Lower leg skin (tissue), 3 donors: Measurements from ENCODE around the gene PTPRN2.

Experiments
- CTCF ChIP-seq, 3 donors: fragments of 450-650 bp; IDR thresholded peaks; one replicate each; pipeline ENCODE4 v1.5.1; 2016; ENCODE audit warnings: antibody characterized with exemption in 3 of 3, mild to moderate bottlenecking in 3 of 3, moderate library complexity in 2 of 3
- POLR2A ChIP-seq, 2 donors: fragments of 450-650 bp; IDR thresholded peaks; one replicate each; pipeline ENCODE4 v1.6.1; 2016 to 2017; ENCODE audit warnings: antibody characterized with exemption in 2 of 2, mild to moderate bottlenecking in 1 of 2, moderate library complexity in 1 of 2

DNA sequence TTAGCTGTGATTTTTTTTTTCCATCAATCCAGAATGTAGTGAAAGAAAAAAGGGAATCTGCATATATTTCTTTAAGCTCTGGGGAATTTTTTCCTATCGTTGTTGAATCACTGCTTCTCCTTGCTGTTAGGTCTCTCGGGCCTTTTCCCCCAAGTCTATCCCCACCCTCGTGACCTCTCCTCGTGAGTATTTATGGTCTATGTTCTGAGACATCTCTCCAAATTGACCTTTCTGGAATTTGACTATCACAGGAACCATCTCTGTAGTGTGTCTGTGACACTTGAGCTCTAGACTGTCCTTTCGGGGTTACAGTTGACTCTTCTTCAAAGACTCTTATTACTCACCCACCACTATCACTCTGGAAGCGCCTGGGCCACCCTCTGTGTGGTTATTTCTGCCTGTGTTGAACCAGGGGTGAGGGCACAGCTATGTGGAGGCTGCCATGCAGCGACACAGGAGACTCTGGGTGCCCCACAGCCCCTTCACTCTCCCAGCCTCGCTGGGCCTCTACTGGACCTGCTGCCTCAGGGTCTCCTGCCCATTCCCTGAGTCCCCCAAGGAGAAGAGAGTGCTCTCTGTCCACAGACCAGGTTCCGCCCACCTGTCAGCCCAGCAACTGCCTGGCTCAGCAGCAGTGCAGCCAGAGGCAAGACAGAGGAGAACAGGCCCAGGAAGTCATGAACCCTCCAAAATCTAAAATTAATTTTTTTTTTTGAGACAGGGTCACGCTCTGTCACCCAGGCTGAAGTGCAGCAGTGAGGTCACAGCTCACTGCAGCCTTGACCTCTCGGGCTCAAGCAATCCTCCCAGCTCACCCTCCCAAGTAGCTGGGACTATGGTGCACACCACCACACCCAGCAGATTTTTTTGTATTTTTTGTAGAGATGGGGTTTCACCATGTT lies 45.7 kb upstream of the PTPRN2 start:
- TF ChIP-seq CTCF (IDR thresholded peaks at IDR 0.05) (no peak), POLR2A (IDR thresholded peaks at IDR 0.05) (no peak)
